NCI-H2081 (cell line): ENCODE data around the gene ADGRG7.
"Not testable (repeated sequence)": the region's sequence is repeated elsewhere in the genome, so short reads cannot be mapped to it uniquely, and the experiment has no call there.

Source experiments
- DNase-seq, 2 experiments: peaks; one replicate each; lab custom pipeline; 2025; lab: John Stamatoyannopoulos, UW

ADGRG7 gene, protein sequence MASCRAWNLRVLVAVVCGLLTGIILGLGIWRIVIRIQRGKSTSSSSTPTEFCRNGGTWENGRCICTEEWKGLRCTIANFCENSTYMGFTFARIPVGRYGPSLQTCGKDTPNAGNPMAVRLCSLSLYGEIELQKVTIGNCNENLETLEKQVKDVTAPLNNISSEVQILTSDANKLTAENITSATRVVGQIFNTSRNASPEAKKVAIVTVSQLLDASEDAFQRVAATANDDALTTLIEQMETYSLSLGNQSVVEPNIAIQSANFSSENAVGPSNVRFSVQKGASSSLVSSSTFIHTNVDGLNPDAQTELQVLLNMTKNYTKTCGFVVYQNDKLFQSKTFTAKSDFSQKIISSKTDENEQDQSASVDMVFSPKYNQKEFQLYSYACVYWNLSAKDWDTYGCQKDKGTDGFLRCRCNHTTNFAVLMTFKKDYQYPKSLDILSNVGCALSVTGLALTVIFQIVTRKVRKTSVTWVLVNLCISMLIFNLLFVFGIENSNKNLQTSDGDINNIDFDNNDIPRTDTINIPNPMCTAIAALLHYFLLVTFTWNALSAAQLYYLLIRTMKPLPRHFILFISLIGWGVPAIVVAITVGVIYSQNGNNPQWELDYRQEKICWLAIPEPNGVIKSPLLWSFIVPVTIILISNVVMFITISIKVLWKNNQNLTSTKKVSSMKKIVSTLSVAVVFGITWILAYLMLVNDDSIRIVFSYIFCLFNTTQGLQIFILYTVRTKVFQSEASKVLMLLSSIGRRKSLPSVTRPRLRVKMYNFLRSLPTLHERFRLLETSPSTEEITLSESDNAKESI

GRCh38 chr3:100609305-100609704, at the start of gene ADGRG7:
ADGRG7 (plus strand) TSS chr3:100609601; CDS start chr3:100609857, 256 bp downstream.
- no peak for DNase-seq

GRCh38 chr3:100560426-100560825, 49.0 kb upstream of the ADGRG7 start:
- DNase-seq = no peak

- DNase-seq = no peak
Measured at GRCh38 chr3:100561459-100562158, 47.8 kb upstream of the ADGRG7 start.

DNA sequence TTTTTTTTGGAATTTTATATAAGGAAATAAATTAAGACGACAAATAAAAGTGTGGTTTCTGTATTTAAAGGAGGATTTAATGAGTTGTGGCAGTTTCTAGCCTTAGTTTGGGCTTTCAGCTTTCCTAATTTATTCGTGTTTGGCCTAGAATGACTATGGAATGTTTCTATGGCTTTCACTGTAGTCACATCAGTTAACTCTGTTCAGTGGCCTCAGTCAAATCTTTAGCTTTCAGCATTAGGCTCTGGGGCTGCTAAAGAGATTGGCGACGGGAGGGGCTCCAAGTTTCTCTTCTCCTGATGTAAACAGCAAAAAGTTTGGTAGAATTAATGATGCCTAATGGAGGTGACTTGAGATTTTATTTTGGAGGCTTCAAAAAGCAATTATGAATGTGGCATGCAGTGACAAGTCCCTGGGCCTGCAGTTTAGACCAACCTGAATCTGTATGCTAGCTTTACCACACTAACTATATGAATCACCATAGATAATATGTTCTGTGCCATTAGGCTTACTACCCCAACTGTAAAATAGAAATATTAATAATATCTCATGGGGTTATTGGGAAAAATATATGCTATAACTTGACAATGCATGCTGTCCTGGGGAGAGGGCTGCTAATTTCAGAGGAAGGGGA, 47.1 kb upstream of the ADGRG7 start:
- DNase-seq = no peak

DNA sequence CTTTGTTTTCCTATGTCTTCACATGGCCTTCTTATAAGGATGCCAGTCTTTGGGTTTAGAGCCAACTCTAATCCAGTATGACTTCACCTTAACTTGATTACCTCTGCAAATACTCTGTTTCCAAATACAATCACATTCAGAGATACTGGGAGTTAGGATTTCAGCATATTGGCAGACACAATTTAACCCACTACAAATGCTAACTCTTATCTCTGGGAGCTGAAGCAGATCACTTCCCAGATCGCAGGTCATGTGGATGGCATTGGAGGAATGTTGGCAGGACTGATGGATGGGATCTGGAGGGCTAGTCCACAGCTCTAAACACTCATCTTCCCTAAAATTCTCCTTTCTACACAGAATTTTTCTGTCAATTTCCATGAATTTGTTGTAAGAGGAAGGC, 46.2 kb upstream of the ADGRG7 start:
- no peak for DNase-seq

DNA sequence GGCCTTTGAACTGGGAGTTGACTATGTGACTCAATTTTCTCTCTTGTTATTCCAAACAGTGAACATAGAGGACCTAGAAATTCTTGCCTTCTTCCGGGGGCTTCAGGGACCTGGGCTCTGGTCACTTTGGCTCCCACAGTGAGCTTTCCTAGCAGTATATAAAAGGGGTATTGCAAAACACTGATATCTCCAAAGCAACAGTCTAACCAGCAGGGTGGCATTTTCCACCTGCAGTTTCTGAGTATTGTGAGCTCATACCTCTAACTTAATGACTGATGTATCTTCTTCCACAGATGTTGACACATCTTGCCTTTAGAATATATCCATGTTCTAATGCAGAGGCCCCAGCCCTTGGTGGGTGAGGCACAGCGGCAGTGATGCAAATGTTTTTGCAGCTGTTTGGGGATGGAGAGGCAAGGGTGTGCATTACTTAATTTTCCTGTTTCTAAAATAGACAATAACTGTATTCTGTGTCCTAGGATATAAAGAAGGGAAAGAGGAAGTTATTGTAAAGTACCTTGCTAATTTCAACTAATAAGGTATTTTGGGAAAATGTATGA, 45.7 kb upstream of the ADGRG7 start:
- DNase-seq = no peak

GRCh38 chr3:100570811-100571210, 38.6 kb upstream of the ADGRG7 start:
- DNase-seq = no peak

GRCh38 chr3:100574536-100574935, 34.9 kb upstream of the ADGRG7 start:
- no peak for DNase-seq

- DNase-seq = no peak
Measured at GRCh38 chr3:100575704-100576103, 33.7 kb upstream of the ADGRG7 start.

DNA sequence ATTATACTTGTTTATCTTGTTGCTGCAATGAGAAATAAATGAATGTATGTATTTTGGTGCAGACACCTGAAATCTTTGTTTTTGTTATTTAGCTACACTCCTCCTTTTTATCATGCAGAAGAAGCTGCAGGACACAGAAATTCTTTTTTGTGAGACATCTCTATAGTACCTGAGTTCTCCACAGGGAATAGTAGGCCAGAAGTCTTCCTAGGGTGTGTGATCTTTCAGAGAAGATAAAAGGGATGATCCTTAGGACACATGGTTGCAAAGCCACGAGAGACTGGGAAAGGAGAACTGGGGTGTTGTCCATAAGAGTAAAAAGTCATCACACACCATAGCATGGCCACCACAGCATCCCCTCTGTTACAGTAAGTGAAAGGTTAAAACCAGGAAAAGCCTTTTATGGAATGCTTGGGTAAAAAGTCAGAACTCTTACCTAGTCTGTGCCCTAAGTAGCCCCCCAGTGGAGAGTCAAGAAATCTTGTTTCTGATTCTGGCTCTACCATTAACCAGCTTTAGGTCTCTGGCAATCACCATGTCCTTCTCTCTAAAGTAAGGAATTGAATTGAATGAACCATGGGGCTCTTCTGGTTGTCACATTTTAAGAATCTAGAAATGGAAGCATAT, 31.9 kb upstream of the ADGRG7 start:
- no peak for DNase-seq

- DNase-seq = no peak
Measured at GRCh38 chr3:100578646-100579045, 30.8 kb upstream of the ADGRG7 start.

GRCh38 chr3:100580147-100580546, 29.3 kb upstream of the ADGRG7 start:
- DNase-seq = no peak

- no peak for DNase-seq
Measured at GRCh38 chr3:100581650-100582049, 27.8 kb upstream of the ADGRG7 start.

- not testable (repeated sequence) for DNase-seq
Measured at GRCh38 chr3:100582157-100582556, 27.2 kb upstream of the ADGRG7 start.

DNA sequence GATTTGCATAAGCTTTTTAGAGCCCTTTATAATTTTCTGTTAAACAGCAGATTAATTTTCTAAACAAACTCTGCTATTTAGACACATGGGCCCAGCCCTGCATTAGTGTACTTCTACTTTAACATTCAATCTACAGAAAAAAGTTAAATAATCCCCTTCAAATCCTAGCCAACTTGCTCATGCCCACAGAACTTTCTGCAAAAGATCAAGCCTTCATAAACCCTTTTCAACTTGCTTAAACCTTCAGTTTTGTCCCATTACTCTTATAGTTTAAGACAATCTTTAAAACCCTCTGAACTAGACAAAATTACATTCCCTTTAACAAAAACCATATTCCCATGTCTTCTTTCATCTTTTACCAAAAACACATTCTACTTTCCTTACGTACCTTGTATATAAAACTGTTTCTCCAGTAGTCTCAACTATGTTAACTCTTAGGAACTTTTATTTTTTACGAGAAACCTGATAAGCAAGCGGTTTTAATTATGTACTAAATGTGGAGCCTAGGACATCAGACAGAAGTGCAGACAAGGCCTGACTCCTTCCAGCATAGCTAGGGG, 25.2 kb upstream of the ADGRG7 start:
- DNase-seq = no peak

GRCh38 chr3:100586832-100587231, 22.6 kb upstream of the ADGRG7 start:
- no peak for DNase-seq

- DNase-seq = no peak
Measured at GRCh38 chr3:100588251-100588650, 21.1 kb upstream of the ADGRG7 start.

DNA sequence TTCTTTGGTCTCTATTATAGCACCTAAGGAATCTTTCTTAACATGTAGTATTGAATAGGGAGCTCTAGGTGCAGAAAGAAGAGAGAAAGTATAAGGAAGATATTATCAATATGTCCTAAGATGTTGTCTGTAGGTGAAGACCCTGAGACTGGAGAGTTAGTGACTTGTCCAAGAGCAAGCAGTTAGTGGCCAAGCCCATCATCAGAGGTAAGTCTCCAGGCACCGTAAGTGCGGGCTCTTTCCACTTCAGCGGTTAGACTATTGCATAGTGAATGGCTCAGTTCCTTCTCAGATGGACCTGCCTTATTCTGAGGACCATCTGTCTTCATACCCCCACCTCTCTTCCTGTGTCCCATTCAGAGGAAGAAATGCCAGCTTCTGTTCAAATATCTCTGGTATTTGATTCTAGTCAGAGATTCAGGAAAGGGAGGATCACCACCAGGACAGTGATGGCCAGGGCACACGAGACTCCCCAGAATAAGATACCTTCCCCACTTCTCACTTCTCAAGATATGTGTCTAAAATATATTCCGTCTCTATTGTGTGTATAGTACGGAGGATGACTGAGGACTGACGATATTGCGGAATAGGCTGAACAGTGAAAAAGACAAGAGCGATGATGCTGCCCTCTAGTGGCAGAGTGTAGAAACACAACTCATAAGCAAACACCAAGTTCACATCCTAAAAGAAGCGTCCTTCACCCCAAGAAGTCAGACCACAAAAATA, 19.1 kb upstream of the ADGRG7 start:
- peak; percentile 66 for DNase-seq

DNA sequence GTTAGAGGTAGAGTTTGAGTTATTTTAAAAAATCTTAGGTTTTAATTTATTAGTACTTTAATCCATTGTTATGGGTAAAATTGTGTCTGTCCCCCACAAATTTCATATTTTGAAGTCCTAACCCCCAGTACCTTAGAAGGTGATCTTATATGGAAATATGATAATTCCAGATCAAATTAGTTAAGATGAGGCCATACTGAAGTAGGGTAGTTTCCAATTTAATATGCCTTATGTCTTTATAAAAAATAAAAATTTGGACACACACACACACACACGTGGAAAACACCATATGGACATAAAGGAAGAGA, 18.6 kb upstream of the ADGRG7 start:
- no peak for DNase-seq

DNA sequence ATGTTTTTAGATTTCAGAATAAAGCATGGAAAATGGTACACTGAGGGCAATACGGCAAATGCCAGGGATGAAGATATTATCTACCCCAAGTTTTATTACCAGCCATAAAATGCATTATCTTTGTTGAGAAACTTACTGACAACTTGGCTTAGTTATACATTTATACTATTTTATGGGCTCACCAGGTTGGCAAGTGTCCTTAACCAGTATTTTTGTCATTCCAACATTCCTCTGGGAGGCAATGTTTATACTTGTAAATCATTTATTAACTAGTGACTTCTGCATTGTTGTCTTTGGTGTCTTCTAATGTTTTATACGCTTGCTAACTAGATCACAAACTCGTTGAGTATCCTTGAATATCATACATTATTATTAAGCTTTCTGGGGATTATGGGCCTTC, 18.0 kb upstream of the ADGRG7 start:
- DNase-seq = no peak
